Neural cell (in vitro differentiated cells): Measurements from ENCODE around the gene SUMF1. TPM values are rescaled to one million over a fixed set of nuclear protein-coding genes. Genes with fewer than 3 reads are reported as not detected.

Experiments
- H2AFZ ChIP-seq: fragments of 200-600, 300-800 bp; sonication (generic), shearing (Covaris generic); 2 replicates; pipeline ENCODE4 v1.6.0; 2014; ENCODE audit warnings: low read depth, mild to moderate bottlenecking, antibody characterized with exemption, low read length, moderate library complexity
- H3F3A ChIP-seq: fragments of 200-600 bp; shearing (Covaris generic); 2 replicates; pipeline ENCODE4 v1.6.1; 2016; ENCODE audit warnings: mild to moderate bottlenecking, moderate library complexity, mixed read lengths, antibody characterized with exemption, low read length; ENCODE audit not compliant: insufficient read depth, poor library complexity, severe bottlenecking
- H3K27ac ChIP-seq: fragments of 200-600, 300-800 bp; sonication (generic), shearing (Covaris generic); 2 replicates; pipeline ENCODE4 v1.5.1; 2014; ENCODE audit warnings: mild to moderate bottlenecking, low read length, moderate library complexity
- H3K27me3 ChIP-seq: fragments of 300-800, 200-600 bp; sonication (generic), shearing (Covaris generic); 2 replicates; pipeline ENCODE4 v1.6.0; 2014; ENCODE audit warnings: mild to moderate bottlenecking, low read depth, low read length, moderate library complexity; ENCODE audit not compliant: insufficient read depth
- H3K36me3 ChIP-seq: fragments of 300-800, 200-600 bp; sonication (generic), shearing (Covaris generic); 2 replicates; pipeline ENCODE4 v1.5.1; 2014; ENCODE audit warnings: mild to moderate bottlenecking, antibody characterized with exemption, low read length, moderate library complexity; ENCODE audit not compliant: insufficient read depth
- H3K4me2 ChIP-seq: fragments of 300-800, 200-600 bp; sonication (generic), shearing (Covaris generic); 2 replicates; pipeline ENCODE4 v1.6.0; 2014; ENCODE audit warnings: mild to moderate bottlenecking, low read length
- H3K4me3 ChIP-seq: fragments of 300-800, 200-600 bp; sonication (generic), shearing (Covaris generic); 2 replicates; pipeline ENCODE4 v1.5.1; 2014; ENCODE audit warnings: mild to moderate bottlenecking, low read length, moderate library complexity
- H3K79me2 ChIP-seq: fragments of 200-600 bp; shearing (Covaris generic); replicated peaks from 2 replicates; pipeline ENCODE4 v1.6.0; 2014; ENCODE audit warnings: mild to moderate bottlenecking, low read length, moderate library complexity; ENCODE audit not compliant: insufficient read depth
- H3K9ac ChIP-seq: fragments of 300-800, 200-600 bp; sonication (generic), shearing (Covaris generic); 2 replicates; pipeline ENCODE4 v1.6.1; 2016; ENCODE audit warnings: mild to moderate bottlenecking, low read length, mixed read lengths
- H3K9me2 ChIP-seq: fragments of 200-600 bp; shearing (Covaris generic); 2 replicates; pipeline ENCODE4 v1.6.1; 2016; ENCODE audit warnings: mild to moderate bottlenecking, low read length, mixed read lengths; ENCODE audit not compliant: insufficient read depth
- H3K9me3 ChIP-seq: fragments of 200-600, 300-800 bp; sonication (generic), shearing (Covaris generic); 2 replicates; pipeline ENCODE4 v1.6.1; 2016; ENCODE audit warnings: mild to moderate bottlenecking, mixed run types, low read length, moderate library complexity, mixed read lengths
- H4K20me1 ChIP-seq: fragments of 200-600 bp; shearing (Covaris generic); 2 replicates; pipeline ENCODE4 v1.6.1; 2016; ENCODE audit warnings: mild to moderate bottlenecking, mixed run types; ENCODE audit not compliant: insufficient read depth
- EP300 ChIP-seq: fragments of 450-650 bp; conservative IDR thresholded peaks from 2 replicates; pipeline ENCODE4 v1.6.1; 2014; ENCODE audit warnings: antibody characterized with exemption, mild to moderate bottlenecking, moderate library complexity; ENCODE audit not compliant: poor library complexity, severe bottlenecking
- EZH2 ChIP-seq: fragments of 200-600, 300-800 bp; shearing (Covaris generic), sonication (generic); IDR thresholded peaks from 2 replicates; pipeline ENCODE4 v1.6.1; 2014; ENCODE audit warnings: antibody characterized with exemption, low read length, borderline replicate concordance, mild to moderate bottlenecking; ENCODE audit not compliant: insufficient read depth, poor library complexity, severe bottlenecking
- MXI1 ChIP-seq: fragments of 450-650 bp; conservative IDR thresholded peaks from 2 replicates; pipeline ENCODE4 v1.6.1; 2014; ENCODE audit warnings: antibody characterized with exemption, mild to moderate bottlenecking; ENCODE audit not compliant: poor library complexity, severe bottlenecking
- POLR2AphosphoS5 ChIP-seq: IDR thresholded peaks from 2 replicates; pipeline ENCODE4 v1.6.1; 2012
- RAD21 ChIP-seq: fragments of 450-650 bp; conservative IDR thresholded peaks from 2 replicates; pipeline ENCODE4 v1.6.1; 2014; ENCODE audit warnings: antibody characterized with exemption, mild to moderate bottlenecking, moderate library complexity
- REST ChIP-seq: IDR thresholded peaks from 2 replicates; pipeline ENCODE4 v1.6.1; 2012; ENCODE audit warnings: borderline replicate concordance
- SMC3 ChIP-seq: fragments of 450-650 bp; conservative IDR thresholded peaks from 2 replicates; pipeline ENCODE4 v1.6.1; 2014; ENCODE audit warnings: antibody characterized with exemption, mild to moderate bottlenecking, moderate library complexity; ENCODE audit not compliant: poor library complexity
- TAF1 ChIP-seq: IDR thresholded peaks from 2 replicates; pipeline ENCODE4 v1.6.1; 2012; ENCODE audit warnings: low read depth
- polyA plus RNA-seq: library from polyadenylated mRNA; depleted of rRNA; stranded (reverse); fragments of >200 nt; gene quantifications from 2 replicates; pipeline ENCODE4 v1.2.3, GENCODE V29; 2014
- TF ChIP-seq, protein P1 (sequence below): fragments of 450-650 bp; IDR thresholded peaks from 2 replicates; pipeline ENCODE4 v1.5.1; 2014; ENCODE audit warnings: antibody characterized with exemption, mild to moderate bottlenecking, moderate library complexity; ENCODE audit not compliant: poor library complexity, severe bottlenecking

Gene SUMF1
- polyA plus RNA-seq, 1 donor from 2014 or later, result 3.6 TPM

GRCh38 chr3:4478261-4478660 lies 11.2 kb upstream of the SUMF1 start:
- Histone ChIP-seq H3K36me3 (no peaks in the 10 kb centered on the region), H3K9ac (no peak overlapping the region), H3K79me2 (no peaks in the 10 kb centered on the region), H3K4me2 (no peak overlapping the region), H3K9me2 (no peaks in the 10 kb centered on the region), H4K20me1 (no peaks in the 10 kb centered on the region), H2AFZ (no peak overlapping the region), H3K27me3 (no peaks in the 10 kb centered on the region), H3K4me3 (no peak overlapping the region), H3F3A (no peaks in the 10 kb centered on the region), H3K27ac (no peak overlapping the region), H3K9me3 (no peaks in the 10 kb centered on the region)
- TF ChIP-seq SMC3, result no peak
- no peak for TF ChIP-seq EZH2
- TF ChIP-seq RAD21, result no peak
- TF ChIP-seq POLR2AphosphoS5, result no peak
- TF ChIP-seq, protein P1, sequence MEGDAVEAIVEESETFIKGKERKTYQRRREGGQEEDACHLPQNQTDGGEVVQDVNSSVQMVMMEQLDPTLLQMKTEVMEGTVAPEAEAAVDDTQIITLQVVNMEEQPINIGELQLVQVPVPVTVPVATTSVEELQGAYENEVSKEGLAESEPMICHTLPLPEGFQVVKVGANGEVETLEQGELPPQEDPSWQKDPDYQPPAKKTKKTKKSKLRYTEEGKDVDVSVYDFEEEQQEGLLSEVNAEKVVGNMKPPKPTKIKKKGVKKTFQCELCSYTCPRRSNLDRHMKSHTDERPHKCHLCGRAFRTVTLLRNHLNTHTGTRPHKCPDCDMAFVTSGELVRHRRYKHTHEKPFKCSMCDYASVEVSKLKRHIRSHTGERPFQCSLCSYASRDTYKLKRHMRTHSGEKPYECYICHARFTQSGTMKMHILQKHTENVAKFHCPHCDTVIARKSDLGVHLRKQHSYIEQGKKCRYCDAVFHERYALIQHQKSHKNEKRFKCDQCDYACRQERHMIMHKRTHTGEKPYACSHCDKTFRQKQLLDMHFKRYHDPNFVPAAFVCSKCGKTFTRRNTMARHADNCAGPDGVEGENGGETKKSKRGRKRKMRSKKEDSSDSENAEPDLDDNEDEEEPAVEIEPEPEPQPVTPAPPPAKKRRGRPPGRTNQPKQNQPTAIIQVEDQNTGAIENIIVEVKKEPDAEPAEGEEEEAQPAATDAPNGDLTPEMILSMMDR, result no peak
- no peak for TF ChIP-seq MXI1
- no peak for TF ChIP-seq TAF1
- TF ChIP-seq REST, result no peak
- TF ChIP-seq EP300, result no peak

GRCh38 chr3:4476496-4476895 lies 9.4 kb upstream of the SUMF1 start:
- Histone ChIP-seq H3K9ac (no peak overlapping the region), H3K36me3 (no peaks in the 10 kb centered on the region), H2AFZ (no peak overlapping the region), H3K9me2 (no peaks in the 10 kb centered on the region), H3K27me3 (no peaks in the 10 kb centered on the region), H3K79me2 (no peaks in the 10 kb centered on the region), H3K9me3 (no peaks in the 10 kb centered on the region), H3K4me2 (no peak overlapping the region), H3F3A (no peaks in the 10 kb centered on the region), H3K27ac (no peak overlapping the region), H3K4me3 (no peak overlapping the region), H4K20me1 (no peaks in the 10 kb centered on the region)
- TF ChIP-seq POLR2AphosphoS5 (no peak), TAF1 (no peak), EP300 (no peak), RAD21 (no peak), REST (no peak), EZH2 (no peak), MXI1 (no peak)
